Measurements from ENCODE around the gene ANHX.

ANHX gene

DNA sequence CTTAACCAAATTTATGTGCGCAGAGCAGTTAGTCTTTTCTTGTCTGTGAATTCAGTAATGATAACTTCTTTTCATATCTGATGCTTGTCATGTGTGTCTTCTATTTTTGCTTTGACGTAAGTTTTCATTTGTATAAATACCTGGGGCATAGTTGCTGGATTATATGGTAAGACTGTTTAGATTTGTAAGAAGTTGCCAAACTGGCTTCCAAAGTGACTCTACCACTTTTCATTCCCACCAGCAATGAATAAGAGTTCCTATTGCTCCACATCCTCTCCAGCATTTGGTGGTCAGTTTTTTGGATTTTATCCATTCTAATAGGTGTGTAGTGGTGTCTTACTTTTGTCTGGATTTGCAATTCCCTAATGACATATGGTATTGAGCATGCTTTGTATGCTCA lies 45.5 kb downstream of the ANHX start:
- no peak overlapping the region for H2AFZ ChIP-seq (ENCODE audit: low read depth, low read length)
- TF ChIP-seq, protein P1, sequence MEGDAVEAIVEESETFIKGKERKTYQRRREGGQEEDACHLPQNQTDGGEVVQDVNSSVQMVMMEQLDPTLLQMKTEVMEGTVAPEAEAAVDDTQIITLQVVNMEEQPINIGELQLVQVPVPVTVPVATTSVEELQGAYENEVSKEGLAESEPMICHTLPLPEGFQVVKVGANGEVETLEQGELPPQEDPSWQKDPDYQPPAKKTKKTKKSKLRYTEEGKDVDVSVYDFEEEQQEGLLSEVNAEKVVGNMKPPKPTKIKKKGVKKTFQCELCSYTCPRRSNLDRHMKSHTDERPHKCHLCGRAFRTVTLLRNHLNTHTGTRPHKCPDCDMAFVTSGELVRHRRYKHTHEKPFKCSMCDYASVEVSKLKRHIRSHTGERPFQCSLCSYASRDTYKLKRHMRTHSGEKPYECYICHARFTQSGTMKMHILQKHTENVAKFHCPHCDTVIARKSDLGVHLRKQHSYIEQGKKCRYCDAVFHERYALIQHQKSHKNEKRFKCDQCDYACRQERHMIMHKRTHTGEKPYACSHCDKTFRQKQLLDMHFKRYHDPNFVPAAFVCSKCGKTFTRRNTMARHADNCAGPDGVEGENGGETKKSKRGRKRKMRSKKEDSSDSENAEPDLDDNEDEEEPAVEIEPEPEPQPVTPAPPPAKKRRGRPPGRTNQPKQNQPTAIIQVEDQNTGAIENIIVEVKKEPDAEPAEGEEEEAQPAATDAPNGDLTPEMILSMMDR (IDR thresholded peaks at IDR 0.05; ENCODE audit: borderline replicate concordance, extremely low read depth, low read length, poor library complexity, severe bottlenecking), result no peak
- no peak for TF ChIP-seq EZH2 (IDR thresholded peaks at IDR 0.05; ENCODE audit: borderline replicate concordance, low read depth, low read length, severe bottlenecking)

DNA sequence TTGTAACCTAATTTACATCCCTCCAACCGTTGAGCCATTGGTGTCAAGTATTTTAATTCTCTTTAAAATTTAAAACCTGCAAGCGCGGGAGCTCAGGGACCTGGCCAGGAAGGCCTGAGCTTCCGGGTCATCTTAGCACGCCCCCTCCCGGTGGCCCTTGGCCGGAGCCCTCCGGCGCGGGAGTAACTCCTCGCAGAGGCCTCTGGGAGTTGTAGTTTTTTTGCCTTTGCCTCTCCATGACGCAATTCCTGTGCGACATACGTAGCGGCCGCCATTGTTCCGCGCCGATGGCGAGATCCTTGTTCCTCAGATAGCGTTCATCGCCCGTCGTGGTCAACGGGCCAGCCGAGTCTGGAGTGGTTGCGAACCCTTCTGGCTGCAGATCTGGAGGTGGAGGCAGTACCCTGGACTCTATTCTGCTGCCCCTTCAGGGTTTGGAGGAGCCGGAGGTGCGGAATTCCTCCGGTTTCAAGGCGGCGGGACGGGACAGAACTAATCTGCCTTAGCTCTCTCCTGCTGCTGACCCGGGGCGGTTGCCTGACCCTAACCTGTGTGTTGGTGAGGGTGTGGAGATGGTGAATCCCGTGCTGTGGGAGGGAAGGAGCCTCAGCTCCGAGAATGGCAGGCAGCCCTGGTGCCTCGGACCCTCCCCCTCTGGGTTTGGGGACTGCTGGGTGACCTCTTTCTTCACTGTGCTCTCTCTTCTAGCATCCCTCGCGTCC lies 54.3 kb downstream of the ANHX start, which contains the start of gene ZNF268:
Gene ZNF268 (plus strand): TSS at position 258 of the 722 bp plus-strand sequence. CDS start 503 bp downstream, outside the sequence.
- Histone ChIP-seq H3K9ac (ENCODE audit: low read depth, low read length) (peak within 1 kb of the TSS; percentile 66), H2AFZ (ENCODE audit: low read depth, low read length) (peak within 1 kb of the TSS; percentile 93), H3K4me3 (ENCODE audit: low read depth in 1 of 2, low read length in 2 of 2) (peak within 1 kb of the TSS; percentile 59 to 87), H3K4me2 (ENCODE audit: insufficient read depth, low read length) (peak within 1 kb of the TSS; percentile 71), H3K9me3 (ENCODE audit: insufficient read depth, low read length, severe bottlenecking) (peaks cover 52% of the 10 kb centered on the region), H3K27me3 (ENCODE audit: insufficient read depth, low read length, poor library complexity) (no peaks in the 10 kb centered on the region), H4K20me1 (ENCODE audit: insufficient read depth, low read length) (no peaks in the 10 kb centered on the region), H3K27ac (ENCODE audit: low read length) (peak within 1 kb of the TSS; percentile 75), H3K4me1 (ENCODE audit: insufficient read depth, low read length) (peaks cover 11% of the 10 kb centered on the region), H3K36me3 (ENCODE audit: insufficient read depth, low read length) (peaks cover 42% of the 10 kb centered on the region), H3K79me2 (ENCODE audit: insufficient read depth, low read length) (peaks cover 18% of the 10 kb centered on the region)
- peak; percentile 89 for DNase-seq
- peak; percentile 85 for ATAC-seq (ENCODE audit: insufficient read depth, low read depth)
- TF ChIP-seq, protein P1 (IDR thresholded peaks at IDR 0.05; ENCODE audit: borderline replicate concordance, extremely low read depth, low read length, poor library complexity, severe bottlenecking), result peak; percentile 76
- no peak for TF ChIP-seq EZH2 (IDR thresholded peaks at IDR 0.05; ENCODE audit: borderline replicate concordance, low read depth, low read length, severe bottlenecking)

More for the DNA sequence above, 45.5 kb downstream of the ANHX start:
- Histone ChIP-seq H4K20me1 (ENCODE audit: insufficient read depth, low read length) (no peaks in the 10 kb centered on the region), H3K36me3 (ENCODE audit: insufficient read depth, low read length) (peaks cover 100% of the 10 kb centered on the region), H3K4me1 (ENCODE audit: insufficient read depth, low read length) (no peaks in the 10 kb centered on the region), H3K27ac (ENCODE audit: low read length) (no peak overlapping the region), H3K4me3 (ENCODE audit: low read depth in 1 of 2, low read length in 2 of 2) (no peak overlapping the region), H3K9me3 (ENCODE audit: insufficient read depth, low read length, severe bottlenecking) (peaks cover 75% of the 10 kb centered on the region), H3K4me2 (ENCODE audit: insufficient read depth, low read length) (no peak overlapping the region), H3K27me3 (ENCODE audit: insufficient read depth, low read length, poor library complexity) (no peaks in the 10 kb centered on the region), H3K79me2 (ENCODE audit: insufficient read depth, low read length) (peaks cover 2% of the 10 kb centered on the region; the same call in 1 of the 2 replicates), H3K9ac (ENCODE audit: low read depth, low read length) (no peak overlapping the region)
- ATAC-seq (ENCODE audit: insufficient read depth, low read depth), result no peak
- DNase-seq, result no peak

DNA sequence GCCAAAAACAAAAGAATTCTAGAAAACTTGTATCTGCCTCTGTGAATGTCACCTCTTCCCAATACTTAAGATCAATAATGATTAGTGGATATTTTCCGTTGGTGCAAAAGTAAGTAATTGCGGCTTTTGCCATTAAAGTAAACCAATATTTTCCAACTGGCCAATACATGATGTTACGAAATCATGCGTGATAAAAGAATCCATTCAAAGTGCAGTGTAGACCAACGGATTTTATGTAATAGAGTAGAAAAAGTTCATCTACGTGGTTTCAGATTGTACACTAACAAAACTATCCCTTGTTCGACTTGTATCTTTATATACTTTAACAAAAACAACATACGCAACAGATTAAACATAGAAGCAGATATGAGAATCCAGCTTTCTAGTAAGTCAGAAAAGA lies 55.0 kb downstream of the ANHX start:
- TF ChIP-seq EZH2 (IDR thresholded peaks at IDR 0.05; ENCODE audit: borderline replicate concordance, low read depth, low read length, severe bottlenecking), result no peak
- TF ChIP-seq, protein P1 (IDR thresholded peaks at IDR 0.05; ENCODE audit: borderline replicate concordance, extremely low read depth, low read length, poor library complexity, severe bottlenecking), result no peak
- peaks cover 35% of the 10 kb centered on the region for H3K36me3 ChIP-seq (ENCODE audit: insufficient read depth, low read length)
- DNase-seq (no peak), ATAC-seq (ENCODE audit: insufficient read depth, low read depth) (no peak)
- H3K4me1 ChIP-seq (ENCODE audit: insufficient read depth, low read length), result peaks cover 11% of the 10 kb centered on the region
- peak overlapping the region; percentile 9 for H2AFZ ChIP-seq (ENCODE audit: low read depth, low read length)
- no peaks in the 10 kb centered on the region for H4K20me1 ChIP-seq (ENCODE audit: insufficient read depth, low read length)
- no peak overlapping the region for H3K4me2 ChIP-seq (ENCODE audit: insufficient read depth, low read length)
- H3K9me3 ChIP-seq (ENCODE audit: insufficient read depth, low read length, severe bottlenecking), result peaks cover 48% of the 10 kb centered on the region
- no peak overlapping the region for H3K9ac ChIP-seq (ENCODE audit: low read depth, low read length)
- H3K27ac ChIP-seq (ENCODE audit: low read length), result no peak overlapping the region
- peaks cover 18% of the 10 kb centered on the region for H3K79me2 ChIP-seq (ENCODE audit: insufficient read depth, low read length)
- H3K4me3 ChIP-seq (ENCODE audit: low read depth in 1 of 2, low read length in 2 of 2), result peak overlapping the region in 1 of 2 experiments; percentile 87; a peak in 1 of 4 replicates
- H3K27me3 ChIP-seq (ENCODE audit: insufficient read depth, low read length, poor library complexity), result no peaks in the 10 kb centered on the region
